Left renal pelvis (tissue), 4 donors: ENCODE data around the gene TMEM167A. TPM values are rescaled to one million over a fixed set of nuclear protein-coding genes. Genes with fewer than 3 reads are reported as not detected.

Experiments
- DNase-seq, 4 donors: peaks; one replicate each; pipeline ENCODE4 v3.0.0-alpha.2; 2013; ENCODE audit warnings: low read depth in 4 of 4, low spot score in 3 of 4
- polyA plus RNA-seq, 4 donors: library from polyadenylated mRNA; unstranded; fragments of 120-200 nt; gene quantifications; one replicate each; pipeline ENCODE4 v1.2.1, GENCODE V29; 2013; ENCODE audit not compliant: insufficient read length in 4 of 4

TMEM167A gene
- polyA plus RNA-seq, result 100 to 1,000 TPM in 2 of 4 donors, 10 to 100 TPM in 2; 96.7 to 144 (median 107) TPM

- peak; percentile 92 to 97 (median 96) for DNase-seq
These were observed at the start of gene TMEM167A, which contains the start of gene XRCC4 for GRCh38 chr5:83076742-83077661. Gene TMEM167A, minus strand, starts transcription at chr5:83077394. Its CDS starts 71 bp downstream, at chr5:83077323. Gene XRCC4, plus strand, starts transcription at chr5:83077547. Its CDS starts 27,373 bp downstream, at chr5:83104920.

DNA sequence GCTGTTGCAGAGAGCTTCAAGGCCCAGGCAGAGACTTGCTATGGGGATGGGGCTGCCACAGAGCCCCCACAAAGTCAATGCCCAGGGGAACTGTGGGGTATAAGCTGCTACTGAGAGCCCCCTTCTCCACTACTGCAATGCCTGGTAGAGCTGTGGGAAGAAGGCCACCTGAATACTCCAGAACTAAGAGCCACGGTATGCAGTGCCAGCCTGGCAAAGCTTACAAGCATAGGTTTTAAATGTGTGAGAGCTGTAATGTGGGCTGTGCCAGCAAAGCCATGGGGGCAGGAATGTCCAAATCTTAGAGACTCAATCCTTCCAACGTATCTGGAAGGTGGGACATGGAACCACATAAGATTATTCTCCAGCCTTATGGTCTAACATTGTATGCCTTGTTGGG is 49.3 kb upstream of the TMEM167A start:
- no peak for DNase-seq

DNA sequence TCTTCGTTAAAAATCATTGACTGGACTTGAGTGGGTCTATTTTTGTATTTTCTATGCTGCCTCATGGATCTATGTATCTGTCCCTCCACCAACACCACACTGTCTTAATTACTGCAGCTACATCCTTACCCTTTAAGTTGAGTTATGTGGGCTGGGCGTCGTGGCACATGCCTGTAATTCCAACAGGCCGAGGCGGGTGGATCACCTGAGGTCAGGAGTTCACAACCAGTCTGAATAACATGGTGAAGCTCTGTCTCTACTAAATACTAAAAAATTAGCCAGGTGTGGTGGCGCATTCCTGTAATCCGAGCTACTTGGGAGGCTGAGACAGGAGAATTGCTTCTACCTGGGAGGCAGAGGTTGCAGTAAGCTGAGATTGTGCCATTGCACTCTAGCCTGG is 48.4 kb upstream of the TMEM167A start:
- DNase-seq, result no peak

DNA sequence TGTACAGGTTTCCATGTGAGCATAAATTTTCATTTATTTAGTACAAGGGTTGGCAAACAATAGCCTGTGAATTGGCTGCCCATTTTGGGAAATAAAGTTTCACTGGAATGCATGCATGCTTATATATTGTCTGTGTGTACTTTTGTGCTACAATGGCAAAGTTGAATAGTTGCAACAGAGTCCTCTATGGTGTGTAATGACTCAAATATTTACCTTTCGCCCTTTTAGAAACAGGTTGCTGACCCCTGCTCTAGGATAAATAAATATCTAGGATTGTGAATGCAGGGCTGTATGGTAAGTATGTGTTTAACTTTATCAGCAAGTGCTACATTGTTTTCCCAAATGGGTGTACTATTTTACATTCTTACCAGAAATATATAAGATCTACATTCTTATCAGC is 47.4 kb upstream of the TMEM167A start:
- DNase-seq, result no peak

DNA sequence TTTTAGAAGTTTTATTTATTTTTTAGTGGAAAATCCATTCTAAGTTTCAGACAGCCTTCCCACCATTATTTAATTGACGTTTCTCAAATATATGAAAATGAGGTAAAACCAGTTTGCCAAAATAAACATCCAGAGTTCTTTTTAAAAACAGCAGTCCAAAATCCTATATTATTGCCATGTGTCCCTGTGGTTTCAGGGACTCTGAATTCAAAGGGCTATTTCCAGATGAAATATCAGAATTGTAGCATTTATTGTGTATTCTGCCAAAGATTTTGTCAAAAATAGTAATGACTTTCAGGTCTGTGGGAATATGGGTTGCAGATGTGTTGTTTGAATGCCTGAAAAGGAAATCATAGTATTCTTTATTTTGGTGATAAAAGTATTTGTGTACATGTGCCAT is 41.8 kb upstream of the TMEM167A start:
- DNase-seq, result no peak

GRCh38 chr5:83118471-83118870 is 41.3 kb upstream of the TMEM167A start:
- no peak for DNase-seq

DNA sequence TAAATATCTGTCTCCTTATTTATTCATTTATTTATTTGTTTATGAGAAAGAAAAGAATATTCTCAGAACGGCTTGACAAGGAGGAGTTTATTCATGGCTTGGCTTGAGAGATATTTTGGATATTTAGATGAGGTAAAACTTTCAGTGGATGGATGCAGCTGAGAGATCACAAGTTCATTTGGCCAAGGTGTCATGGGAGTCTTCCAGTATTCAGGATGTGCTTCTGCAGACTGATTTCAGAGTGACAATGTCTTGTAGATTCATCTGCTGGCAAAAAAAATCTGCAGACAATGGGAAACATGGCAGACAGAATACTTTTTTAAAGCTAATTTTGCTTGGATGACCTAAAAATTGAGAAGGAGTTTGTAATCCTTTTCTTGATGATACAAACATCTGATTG is 38.6 kb upstream of the TMEM167A start:
- DNase-seq, result no peak

DNA sequence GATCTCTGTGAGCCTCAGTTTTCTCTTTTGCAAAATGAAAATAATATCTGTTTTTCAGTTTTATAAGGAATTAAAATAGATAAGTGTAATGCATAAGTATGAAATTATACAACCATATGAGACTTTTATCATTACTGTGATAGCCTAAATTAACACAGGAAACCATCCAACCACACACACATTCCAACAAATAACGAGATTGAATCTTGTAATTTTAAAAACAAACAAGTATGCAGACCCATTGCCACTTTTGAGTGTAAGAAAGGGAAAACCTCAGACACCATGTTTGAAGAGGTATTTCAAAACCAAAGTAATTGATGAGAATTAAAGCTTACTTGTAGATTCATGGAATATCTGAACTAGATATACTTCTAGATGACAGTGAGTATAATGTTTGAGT is 32.2 kb upstream of the TMEM167A start:
- no peak for DNase-seq

DNA sequence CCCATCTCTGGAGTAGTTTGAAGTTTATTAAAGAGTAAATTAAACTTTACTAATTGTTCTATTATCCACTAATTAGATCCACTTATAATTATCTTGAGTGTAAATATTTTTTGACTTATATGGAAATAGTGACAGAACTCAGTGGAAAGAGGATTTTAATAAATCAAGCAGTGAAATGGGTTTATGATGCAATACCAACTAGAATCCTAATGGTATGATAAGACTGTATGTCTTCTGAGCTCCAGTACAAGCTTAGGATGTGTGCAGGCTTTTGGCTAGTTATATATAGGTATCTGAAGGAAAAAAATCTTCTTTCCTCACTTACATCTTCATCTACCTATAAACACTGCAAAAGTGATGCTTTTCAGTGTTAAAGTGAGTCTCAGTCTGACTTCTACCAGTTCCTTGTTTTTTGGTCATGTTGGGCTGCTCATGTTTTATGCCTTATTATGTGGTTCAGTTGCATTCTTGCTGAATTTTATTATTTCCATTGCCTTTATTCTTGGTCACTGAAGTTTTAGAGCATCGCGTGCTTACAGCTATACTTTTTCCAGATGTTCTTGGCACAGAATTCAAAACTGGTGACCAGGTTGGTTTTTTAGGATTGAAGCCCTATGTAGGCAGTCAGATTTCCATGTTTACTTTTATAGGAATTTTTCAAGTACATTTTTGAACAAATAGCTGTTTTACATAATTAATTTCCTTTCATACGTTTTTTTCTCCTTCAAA is 30.7 kb upstream of the TMEM167A start:
- no peak for DNase-seq

DNA sequence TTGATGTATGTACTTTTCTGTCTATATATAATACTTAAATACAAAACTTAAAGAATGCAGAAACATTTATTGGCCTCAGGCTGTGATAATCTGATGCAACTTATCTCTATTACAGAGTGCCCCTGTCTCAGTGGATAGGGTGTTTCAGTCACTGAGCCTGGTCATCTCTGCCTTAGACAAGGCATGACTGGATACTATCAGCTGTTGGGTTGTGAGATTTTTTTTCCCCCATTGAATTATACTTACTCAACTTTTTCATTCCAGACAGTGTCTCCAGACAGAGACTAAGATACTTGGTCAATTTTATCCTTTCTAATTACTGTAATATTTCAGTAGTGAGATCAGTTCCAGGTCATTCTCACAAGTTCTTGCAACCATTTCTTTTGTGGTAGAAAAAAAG is 26.8 kb upstream of the TMEM167A start:
- no peak for DNase-seq

DNA sequence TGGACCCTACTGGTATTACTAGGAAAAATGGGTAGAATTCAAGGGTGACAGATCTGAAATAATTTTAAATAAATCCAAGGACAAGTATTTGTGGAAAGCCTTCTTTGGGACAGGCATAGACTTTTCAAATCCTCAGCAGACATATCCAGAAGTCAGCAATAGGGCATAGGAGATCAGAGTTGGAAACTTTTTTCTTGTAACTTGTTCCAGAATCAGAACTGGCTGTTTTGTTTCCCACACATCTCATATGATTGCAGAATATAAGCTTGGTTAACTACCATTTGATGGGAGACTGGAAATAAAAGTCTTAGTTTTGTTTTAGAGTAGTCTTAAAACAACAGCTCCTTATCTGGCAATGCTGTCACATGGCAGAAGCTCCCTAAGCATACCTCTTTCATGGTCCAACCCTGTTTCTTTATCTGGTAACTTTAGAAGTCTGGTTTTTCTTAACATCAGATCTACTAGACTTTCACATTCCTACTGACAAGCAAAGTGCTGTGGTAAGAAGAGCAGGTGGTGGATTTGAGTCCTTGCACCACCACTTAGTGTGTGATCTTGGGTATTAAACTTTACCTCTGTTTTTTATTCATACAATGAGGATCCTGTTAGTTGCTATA is 25.3 kb upstream of the TMEM167A start:
- no peak for DNase-seq

- DNase-seq, result no peak
These were observed 24.3 kb upstream of the TMEM167A start for GRCh38 chr5:83101514-83101913.

DNA sequence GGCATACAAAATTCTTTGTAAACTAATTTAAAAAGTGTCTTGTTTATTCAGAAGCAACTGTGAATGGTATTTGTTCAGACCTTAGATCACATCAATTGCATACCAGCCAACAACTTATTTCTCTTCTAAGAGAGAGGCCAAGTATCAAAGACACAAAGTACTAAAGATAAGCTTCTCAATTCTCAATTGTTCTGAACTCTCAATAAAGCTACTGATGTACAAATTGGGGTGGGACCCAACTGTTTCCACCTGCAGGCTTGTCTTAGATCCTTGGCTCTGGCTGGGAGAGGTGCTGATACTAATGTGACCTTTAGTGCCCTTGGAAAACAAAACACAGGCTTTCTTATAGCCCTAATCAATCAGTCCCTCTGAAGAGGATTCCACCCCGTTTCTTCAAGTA is 22.3 kb upstream of the TMEM167A start:
- no peak for DNase-seq

GRCh38 chr5:83099001-83099400 is 21.8 kb upstream of the TMEM167A start:
- DNase-seq, result no peak

- peak in 1 of 4 donors; percentile 9 for DNase-seq
These were observed 20.6 kb upstream of the TMEM167A start for GRCh38 chr5:83097689-83098231.

GRCh38 chr5:83096660-83097339 is 19.6 kb upstream of the TMEM167A start:
- DNase-seq, result no peak

DNA sequence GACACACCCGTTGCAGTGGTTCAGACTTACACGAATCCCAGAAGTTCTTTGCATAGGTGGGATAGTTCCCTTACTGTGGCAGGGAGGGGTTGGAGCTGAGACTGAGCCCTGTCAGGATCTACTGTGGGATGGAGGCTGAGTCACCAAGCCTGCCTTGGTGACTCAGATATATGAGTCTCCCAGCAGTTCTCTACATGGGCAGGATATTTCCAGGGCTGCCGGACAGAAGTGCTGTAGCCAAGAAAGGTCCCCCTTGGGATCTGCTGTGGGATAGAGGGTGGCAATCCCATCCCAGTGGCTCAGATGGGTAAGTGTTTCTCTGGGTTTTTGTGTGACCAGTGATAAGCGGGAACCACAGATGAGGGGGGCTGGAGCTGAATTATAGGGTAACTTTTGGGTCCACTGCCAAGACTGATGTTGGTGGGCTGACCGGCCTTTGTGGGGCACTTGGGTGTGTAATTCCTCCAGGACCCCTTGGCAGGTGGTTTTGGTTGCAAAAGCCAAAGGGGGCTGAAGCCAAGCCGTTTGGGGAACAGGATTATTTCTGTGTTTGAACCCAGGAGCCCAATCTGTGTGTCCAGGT is 18.9 kb upstream of the TMEM167A start:
- no peak for DNase-seq

- no peak for DNase-seq
These were observed 18.2 kb upstream of the TMEM167A start for GRCh38 chr5:83095163-83095956.

- no peak for DNase-seq
These were observed 16.5 kb upstream of the TMEM167A start for GRCh38 chr5:83093692-83094091.
